H7 (cell line): Measurements from ENCODE around the gene ZNF665. TPM values are rescaled to one million over a fixed set of nuclear protein-coding genes. Genes with fewer than 3 reads are reported as not detected.

Experiments used
- DNase-seq: peaks from one replicate; pipeline ENCODE4 v3.0.0; 2012
- H3K27me3 ChIP-seq: 2 replicates; pipeline ENCODE4 v1.6.0; 2011; ENCODE audit warnings: mild to moderate bottlenecking, low read length; ENCODE audit not compliant: control insufficient read depth, insufficient read depth
- H3K36me3 ChIP-seq: replicated peaks from 2 replicates; pipeline ENCODE4 v1.5.1; 2011; ENCODE audit warnings: low read length; ENCODE audit not compliant: control insufficient read depth, insufficient read depth
- H3K4me3 ChIP-seq: 2 replicates; pipeline ENCODE4 v1.5.1; 2011; ENCODE audit warnings: low read depth, mild to moderate bottlenecking, control low read depth, low read length, moderate library complexity; ENCODE audit not compliant: insufficient read depth
- total RNA-seq: library from RNA; depleted of rRNA; stranded (reverse); fragments of >200 nt; shearing (Covaris generic); gene quantifications from 2 replicates; pipeline ENCODE4 v1.2.3, GENCODE V29; 2014

The ZNF665 gene
- total RNA-seq, 1 experiment from 2014 or later = 3.9 TPM

GRCh38 chr19:53183146-53183764 lies 9.9 kb downstream of the ZNF665 start:
- Histone ChIP-seq H3K27me3 (no peaks in the 10 kb centered on the region), H3K4me3 (no peak overlapping the region), H3K36me3 (peaks cover 2% of the 10 kb centered on the region; the same call in 1 of the 2 replicates)
- DNase-seq = no peak

GRCh38 chr19:53182202-53182601 lies 11.0 kb downstream of the ZNF665 start:
- no peak overlapping the region for H3K4me3 ChIP-seq
- peaks cover 2% of the 10 kb centered on the region; the same call in 1 of the 2 replicates for H3K36me3 ChIP-seq
- no peaks in the 10 kb centered on the region for H3K27me3 ChIP-seq
- no peak for DNase-seq

GRCh38 chr19:53177986-53178385 lies 15.2 kb downstream of the ZNF665 start:
- DNase-seq = no peak
- no peaks in the 10 kb centered on the region for H3K27me3 ChIP-seq
- no peak overlapping the region for H3K4me3 ChIP-seq
- peaks cover 2% of the 10 kb centered on the region; the same call in 1 of the 2 replicates for H3K36me3 ChIP-seq

- no peak for DNase-seq
- no peaks in the 10 kb centered on the region for H3K27me3 ChIP-seq
- H3K36me3 ChIP-seq = no peaks in the 10 kb centered on the region
- H3K4me3 ChIP-seq = no peak overlapping the region
Measured at GRCh38 chr19:53172889-53173288, 20.3 kb downstream of the ZNF665 start.

- Histone ChIP-seq H3K27me3 (no peaks in the 10 kb centered on the region), H3K4me3 (no peak overlapping the region), H3K36me3 (no peaks in the 10 kb centered on the region; the same call in 1 of the 2 replicates)
- no peak for DNase-seq
Measured at GRCh38 chr19:53165691-53166091, 27.5 kb downstream of the ZNF665 start.

- DNase-seq = no peak
- Histone ChIP-seq H3K36me3 (no peaks in the 10 kb centered on the region; the same call in 1 of the 2 replicates), H3K4me3 (no peak overlapping the region), H3K27me3 (peaks cover 2% of the 10 kb centered on the region; the same call in 1 of the 2 replicates)
Measured at GRCh38 chr19:53161123-53161522, 32.0 kb downstream of the ZNF665 start.

GRCh38 chr19:53160350-53160749 lies 32.8 kb downstream of the ZNF665 start:
- H3K4me3 ChIP-seq = no peak overlapping the region
- H3K36me3 ChIP-seq = no peaks in the 10 kb centered on the region; the same call in none of the 2 replicates
- no peak for DNase-seq
- H3K27me3 ChIP-seq = peaks cover 2% of the 10 kb centered on the region; the same call in 1 of the 2 replicates

GRCh38 chr19:53158119-53158656 lies 35.0 kb downstream of the ZNF665 start:
- Histone ChIP-seq H3K4me3 (peak overlapping the region; percentile 74), H3K27me3 (peaks cover 2% of the 10 kb centered on the region; the same call in 1 of the 2 replicates), H3K36me3 (peaks cover 1% of the 10 kb centered on the region)
- peak; percentile 75 for DNase-seq

GRCh38 chr19:53157626-53158025 lies 35.5 kb downstream of the ZNF665 start:
- Histone ChIP-seq H3K4me3 (peak overlapping the region; percentile 74), H3K27me3 (peaks cover 2% of the 10 kb centered on the region; the same call in 1 of the 2 replicates), H3K36me3 (peaks cover 1% of the 10 kb centered on the region)
- DNase-seq = peak; percentile 41

- H3K4me3 ChIP-seq = no peak overlapping the region
- no peak for DNase-seq
- peaks cover 2% of the 10 kb centered on the region; the same call in 1 of the 2 replicates for H3K27me3 ChIP-seq
- peaks cover 1% of the 10 kb centered on the region for H3K36me3 ChIP-seq
Measured at GRCh38 chr19:53156850-53157249, 36.3 kb downstream of the ZNF665 start.

- Histone ChIP-seq H3K36me3 (peaks cover 9% of the 10 kb centered on the region), H3K4me3 (no peak overlapping the region), H3K27me3 (no peaks in the 10 kb centered on the region)
- no peak for DNase-seq
Measured at GRCh38 chr19:53147645-53148044, 45.5 kb downstream of the ZNF665 start.

- Histone ChIP-seq H3K27me3 (no peaks in the 10 kb centered on the region), H3K36me3 (peaks cover 13% of the 10 kb centered on the region), H3K4me3 (no peak overlapping the region)
- no peak for DNase-seq
Measured at GRCh38 chr19:53140351-53140750, 52.8 kb downstream of the ZNF665 start.

- no peak for DNase-seq
- Histone ChIP-seq H3K36me3 (peaks cover 2% of the 10 kb centered on the region), H3K27me3 (peaks cover 9% of the 10 kb centered on the region), H3K4me3 (no peak overlapping the region)
Measured at GRCh38 chr19:53136432-53136831, 56.7 kb downstream of the ZNF665 start.

- Histone ChIP-seq H3K36me3 (no peaks in the 10 kb centered on the region), H3K4me3 (peak within 1 kb of the TSS; percentile 80), H3K27me3 (peaks cover 9% of the 10 kb centered on the region)
- DNase-seq = peak; percentile 90
Measured at GRCh38 chr19:53132141-53132991, 60.8 kb downstream of the ZNF665 start, which contains the start of gene ZNF415. TSS of gene ZNF415 (minus strand) at chr19:53132910. CDS start at chr19:53122676, 10,234 bp downstream.
